ENCODE results near the gene PECR.
"Not testable (repeated sequence)": the region's sequence is repeated elsewhere in the genome, so short reads cannot be mapped to it uniquely, and the experiment has no call there.

The PECR gene

DNA sequence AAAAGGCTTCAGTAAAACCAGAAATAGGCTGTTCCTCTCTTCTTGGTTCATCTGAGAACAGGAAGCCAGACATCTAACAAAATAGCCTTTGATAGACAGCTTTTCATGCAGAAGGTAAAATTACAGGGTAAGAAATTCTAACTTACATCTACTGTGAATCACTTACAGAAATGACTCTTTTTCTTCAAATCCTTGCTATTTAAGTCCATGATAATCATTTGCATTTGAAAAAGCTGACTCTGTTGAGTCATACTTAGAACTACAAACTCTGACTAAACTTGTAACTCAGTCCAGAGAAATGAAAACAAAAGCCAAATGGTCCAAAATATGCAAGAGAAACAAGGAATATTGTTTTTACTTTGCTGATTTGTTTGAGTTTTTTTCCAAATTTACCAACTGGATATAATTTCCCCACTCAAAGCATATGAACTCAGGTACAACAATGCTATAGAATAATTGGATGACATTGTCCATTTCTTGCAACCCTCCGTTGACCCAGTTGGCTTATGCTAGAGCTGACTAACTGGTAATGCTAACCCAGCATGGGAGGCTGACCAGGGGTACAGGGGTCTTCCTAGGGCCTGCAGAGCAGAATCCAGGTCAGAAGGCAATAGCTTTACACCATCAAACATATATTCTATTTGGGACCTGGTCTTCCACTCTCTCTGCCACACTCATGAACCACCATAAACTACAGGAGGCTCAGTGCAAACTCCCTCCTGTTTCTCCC lies 49.5 kb downstream of the PECR start:
- DNase-seq (ENCODE audit: low read depth in 2 of 2, low spot score in 1 of 2), result no peak

DNA sequence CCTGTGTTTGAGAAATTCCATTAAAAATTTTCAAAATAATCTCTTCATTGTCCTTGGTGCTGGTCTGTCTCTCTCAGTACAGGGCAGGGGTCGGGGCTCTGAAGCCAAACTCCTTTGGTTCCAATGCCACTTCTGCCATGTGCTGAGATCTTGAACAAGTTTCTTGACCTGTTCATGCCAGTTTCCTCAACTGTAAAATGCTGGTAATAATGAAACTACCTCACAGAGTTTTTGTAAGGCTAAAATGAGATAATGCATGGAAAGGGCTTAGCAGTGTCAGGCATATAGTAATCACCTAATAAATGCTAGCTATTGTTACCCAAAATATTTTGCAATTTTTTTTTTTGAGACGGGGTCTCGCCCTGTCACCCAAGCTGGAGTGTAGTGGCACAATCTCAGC lies 51.4 kb downstream of the PECR start:
- no peak for DNase-seq (ENCODE audit: low read depth in 2 of 2, low spot score in 1 of 2)

DNA sequence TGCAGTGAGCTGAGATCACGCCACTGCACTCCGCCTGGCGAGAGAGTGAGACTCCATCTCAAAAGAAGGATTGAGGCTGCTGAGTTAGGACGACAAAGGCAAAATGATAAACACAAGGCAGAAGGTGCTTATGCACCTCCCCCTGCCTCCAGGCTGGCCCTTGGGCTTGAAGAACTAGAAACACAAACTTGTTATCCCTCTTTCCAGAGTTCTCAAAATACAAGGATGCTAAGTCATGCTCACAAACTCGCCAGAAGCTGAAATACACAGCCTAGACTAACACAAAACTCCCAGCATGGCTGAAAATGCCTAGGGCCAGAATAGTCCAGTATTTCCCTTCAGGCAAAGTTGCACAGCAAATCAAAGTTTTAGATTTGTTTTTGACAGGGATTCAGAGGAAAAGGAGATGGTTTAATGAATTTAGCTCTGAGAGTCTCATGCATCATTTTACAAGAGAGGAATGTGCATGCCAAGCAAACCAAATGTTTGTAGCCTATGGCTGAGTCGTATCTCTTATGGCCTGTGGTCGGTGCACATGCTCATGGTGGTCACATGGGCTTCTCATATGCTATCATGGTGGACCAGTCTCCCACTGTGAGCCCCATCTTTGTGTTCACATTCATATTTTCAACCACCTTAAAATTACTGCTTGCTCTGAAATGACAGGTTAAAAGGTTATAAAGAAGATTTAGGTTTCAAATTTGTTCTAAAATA lies 52.0 kb downstream of the PECR start:
- DNase-seq (ENCODE audit: low read depth in 2 of 2, low spot score in 1 of 2), result no peak

DNA sequence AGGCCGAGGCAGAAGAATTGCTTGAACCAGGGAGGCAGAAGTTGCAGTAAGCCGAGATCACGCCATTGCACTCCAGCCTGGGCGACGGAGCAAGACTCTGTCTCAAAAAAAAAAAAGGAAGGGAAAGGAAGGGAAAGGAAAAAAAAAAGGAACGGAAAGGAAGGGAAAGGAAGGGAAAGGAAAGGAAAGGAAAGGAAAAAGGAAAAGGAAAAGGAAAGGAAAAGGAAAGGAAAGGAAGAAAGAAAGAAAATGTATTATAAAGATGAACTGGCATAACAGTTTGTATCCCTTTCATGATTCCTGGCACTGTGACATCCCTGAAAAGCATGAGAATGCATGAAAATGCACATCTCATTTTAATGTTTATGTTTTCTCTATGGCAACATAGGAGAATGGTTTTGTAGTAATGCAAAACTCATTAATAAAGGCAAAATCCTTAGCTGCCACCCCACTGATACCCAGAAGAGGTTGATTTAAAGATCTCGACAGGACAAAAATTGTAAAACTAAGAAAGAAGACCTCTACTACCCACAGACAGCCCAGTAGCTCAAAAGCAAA lies 56.8 kb downstream of the PECR start:
- no peak for DNase-seq (ENCODE audit: low read depth in 2 of 2, low spot score in 1 of 2)

DNA sequence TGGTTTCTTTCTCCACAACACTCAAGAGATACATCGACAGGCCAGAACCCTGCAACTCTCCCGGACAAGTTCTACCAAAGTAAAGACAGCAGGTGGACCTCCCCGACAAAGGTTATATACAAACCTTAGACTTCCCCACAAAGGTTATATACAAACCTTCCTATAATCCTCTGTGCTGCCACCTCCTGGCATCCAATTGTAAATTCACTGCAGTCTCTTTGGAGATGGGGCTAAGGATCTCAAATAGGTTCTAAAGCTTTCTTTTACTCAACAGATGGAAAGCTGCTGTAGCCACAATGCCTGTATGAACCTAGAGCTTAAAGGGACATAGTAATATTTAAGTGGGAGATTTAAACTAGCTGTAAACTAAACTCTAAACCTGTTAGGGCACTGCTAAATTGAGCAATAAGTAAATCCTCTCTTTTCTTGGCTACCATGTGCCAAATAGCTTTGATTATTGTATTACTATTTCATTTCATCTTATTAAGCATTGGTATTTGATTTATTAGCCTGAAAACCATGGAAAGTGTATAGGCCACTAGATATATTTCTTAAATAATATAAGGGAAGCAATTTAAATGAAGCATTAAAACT lies 58.5 kb downstream of the PECR start:
- DNase-seq (ENCODE audit: low read depth in 2 of 2, low spot score in 1 of 2), result no peak

DNA sequence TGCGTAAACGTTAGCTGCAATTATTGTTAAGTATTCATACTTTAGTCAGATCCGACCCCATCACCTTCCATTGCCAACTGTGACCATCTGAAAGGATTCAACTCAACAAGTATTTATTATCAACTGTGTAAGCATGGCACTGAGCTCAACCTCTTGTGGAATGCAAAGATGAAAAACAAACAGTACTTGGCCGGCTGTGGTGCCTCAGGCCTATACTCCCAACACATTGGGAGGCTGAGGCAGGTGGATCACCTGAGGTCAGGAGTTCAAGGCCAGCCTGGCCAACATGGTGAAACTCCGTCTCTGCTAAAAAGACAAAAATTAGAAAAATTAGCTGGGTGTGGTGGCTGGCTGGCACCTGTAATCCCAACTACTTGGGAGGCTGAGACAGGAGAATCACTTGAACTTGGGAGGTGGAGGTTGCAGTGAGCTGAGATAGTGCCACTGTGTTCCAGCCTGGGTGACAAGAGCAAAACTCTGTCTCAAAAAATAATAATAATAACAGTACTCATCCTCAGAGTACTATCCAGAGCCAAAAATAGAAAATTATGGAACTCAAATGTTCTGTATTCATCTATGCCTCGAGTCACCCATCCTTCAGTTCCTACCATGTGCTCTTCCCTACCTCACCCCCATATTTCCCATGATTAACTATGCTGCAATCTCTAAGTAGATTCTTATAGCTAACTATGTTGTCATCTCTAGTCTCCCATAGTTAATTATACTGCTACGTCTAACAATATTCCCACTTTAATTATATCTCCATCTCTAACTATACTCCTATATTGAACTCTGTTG lies 59.6 kb downstream of the PECR start:
- no peak for DNase-seq (ENCODE audit: low read depth in 2 of 2, low spot score in 1 of 2)

DNA sequence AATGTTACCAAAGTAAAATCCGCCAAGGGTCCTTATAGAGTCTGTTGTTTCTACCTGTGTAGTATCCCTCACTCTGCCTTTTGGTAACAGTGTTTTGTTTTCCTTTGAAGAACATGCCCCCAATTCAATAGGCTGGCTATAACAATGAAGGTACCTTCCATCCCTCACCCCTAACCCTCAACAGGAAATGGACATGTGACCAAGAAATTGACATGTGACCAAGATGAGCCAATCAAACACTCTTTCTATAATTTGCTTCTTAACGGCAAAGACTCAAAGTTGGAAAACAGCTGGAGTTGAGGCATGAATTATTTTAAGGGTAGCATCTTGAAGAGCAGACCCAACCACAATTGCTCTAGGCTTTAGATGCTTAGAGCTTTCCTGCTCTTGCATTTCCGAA lies 62.9 kb downstream of the PECR start:
- DNase-seq (ENCODE audit: low read depth in 2 of 2, low spot score in 1 of 2), result no peak

DNA sequence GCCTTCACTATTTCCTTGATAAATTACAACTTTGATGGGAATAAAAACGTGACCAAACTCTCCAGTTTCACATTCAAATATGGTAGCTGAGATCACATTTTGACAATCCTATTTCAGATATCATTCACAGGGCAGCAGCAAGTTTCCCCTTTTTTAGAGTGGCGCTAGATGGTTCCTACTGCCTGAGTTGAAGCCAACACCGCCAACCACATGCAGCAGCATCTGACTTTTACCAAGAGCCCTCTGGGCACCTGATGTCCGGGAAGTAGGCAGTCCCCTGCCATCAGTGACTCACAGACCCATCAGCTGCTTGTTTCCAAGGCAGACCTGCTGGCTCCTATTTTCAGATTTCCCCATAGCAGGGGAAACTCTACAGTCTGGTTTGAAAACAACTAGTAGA lies 64.2 kb downstream of the PECR start:
- no peak for DNase-seq (ENCODE audit: low read depth in 2 of 2, low spot score in 1 of 2)

DNA sequence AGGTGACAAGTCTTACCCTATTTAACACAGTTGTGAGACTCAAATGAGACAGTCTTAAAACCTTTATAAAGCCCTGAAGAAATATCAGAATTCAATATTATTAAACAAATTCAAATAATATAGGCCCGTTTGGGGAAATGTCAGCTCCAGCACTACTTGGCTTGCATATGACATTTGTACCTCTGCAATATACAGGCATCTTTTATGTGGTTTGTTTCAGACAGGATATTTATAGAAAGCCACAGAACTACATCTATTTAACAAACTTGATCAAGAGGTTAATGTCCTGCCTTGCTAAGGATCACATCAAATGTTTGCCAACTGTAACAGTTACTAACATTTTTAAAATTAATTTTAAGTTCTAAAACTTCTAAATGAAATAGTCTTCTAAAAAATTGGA lies 65.0 kb downstream of the PECR start:
- no peak for DNase-seq (ENCODE audit: low read depth in 2 of 2, low spot score in 1 of 2)

DNA sequence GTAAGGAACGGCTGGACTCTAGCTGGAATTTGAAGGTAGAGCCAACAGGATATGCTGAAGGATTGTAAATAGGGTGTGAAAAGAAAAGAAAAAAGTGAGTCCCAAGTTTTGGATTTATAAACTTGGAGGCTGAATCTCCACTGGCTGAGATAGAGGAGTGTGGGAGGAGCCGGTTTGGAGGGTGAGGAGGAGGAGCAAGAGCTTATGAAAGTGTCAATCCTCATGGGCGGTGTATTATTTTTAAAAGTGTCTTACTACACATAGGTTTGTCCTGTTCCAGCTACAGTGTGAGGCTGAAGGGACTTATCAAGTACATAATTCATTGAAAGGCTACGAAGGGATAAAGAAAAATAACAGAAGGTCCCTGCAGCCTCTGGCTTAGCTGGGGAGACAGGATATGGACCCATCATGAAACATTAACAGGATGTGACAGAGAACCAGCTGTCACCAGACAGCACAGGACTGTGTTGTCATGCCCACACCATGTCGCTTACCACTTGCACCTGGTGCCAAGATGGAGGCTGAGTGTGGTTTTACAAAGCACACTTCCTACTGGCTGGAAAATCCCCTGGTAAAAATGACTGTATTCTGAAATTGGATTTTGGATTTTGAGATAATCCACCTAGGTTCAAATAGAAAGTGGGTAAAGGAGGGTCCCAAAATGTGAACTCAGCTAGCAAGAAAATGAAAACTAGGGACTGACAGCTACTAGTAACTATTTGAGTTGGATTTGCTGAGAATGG lies 65.7 kb downstream of the PECR start:
- no peak for DNase-seq (ENCODE audit: low read depth in 2 of 2, low spot score in 1 of 2)

DNA sequence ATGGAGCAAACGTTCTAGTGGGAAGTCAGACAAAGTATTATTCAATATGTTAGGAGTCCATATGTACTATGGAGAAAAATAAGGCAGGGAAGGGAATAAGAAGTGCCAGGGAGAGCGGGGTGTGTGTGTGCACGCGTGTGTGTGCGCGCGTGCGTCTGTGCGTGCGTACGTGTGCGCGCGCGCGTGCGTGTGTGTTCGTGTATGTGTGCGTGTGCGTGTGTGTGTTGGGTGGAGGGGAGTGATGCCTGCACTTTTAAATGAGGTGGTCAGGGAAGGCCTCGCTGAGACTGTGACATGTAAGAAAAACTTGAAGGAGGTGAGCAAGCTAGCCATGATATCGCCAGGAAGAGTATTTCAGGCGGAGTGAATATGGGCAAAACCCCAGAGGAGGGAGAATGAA lies 66.6 kb downstream of the PECR start:
- no peak for DNase-seq (ENCODE audit: low read depth in 2 of 2, low spot score in 1 of 2)

DNA sequence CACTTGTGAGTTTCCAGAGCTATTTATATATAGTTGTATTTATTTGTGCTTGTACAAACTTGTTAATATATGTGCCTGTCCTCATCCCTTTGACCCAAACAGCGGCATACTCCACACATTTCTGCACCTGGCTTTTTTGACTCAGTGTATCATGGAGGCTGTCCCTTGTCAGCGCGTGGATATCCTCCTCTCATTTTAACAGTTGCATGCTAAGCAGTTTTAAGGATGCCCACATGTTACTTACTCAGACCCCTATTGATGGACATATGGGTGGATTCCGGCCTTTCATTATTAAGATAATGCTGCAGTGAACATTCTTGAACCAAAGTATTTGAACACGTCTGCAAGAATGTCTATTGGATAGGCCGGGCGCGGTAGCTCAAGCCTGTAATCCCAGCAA lies 67.6 kb downstream of the PECR start:
- DNase-seq (ENCODE audit: low read depth in 2 of 2, low spot score in 1 of 2), result no peak

DNA sequence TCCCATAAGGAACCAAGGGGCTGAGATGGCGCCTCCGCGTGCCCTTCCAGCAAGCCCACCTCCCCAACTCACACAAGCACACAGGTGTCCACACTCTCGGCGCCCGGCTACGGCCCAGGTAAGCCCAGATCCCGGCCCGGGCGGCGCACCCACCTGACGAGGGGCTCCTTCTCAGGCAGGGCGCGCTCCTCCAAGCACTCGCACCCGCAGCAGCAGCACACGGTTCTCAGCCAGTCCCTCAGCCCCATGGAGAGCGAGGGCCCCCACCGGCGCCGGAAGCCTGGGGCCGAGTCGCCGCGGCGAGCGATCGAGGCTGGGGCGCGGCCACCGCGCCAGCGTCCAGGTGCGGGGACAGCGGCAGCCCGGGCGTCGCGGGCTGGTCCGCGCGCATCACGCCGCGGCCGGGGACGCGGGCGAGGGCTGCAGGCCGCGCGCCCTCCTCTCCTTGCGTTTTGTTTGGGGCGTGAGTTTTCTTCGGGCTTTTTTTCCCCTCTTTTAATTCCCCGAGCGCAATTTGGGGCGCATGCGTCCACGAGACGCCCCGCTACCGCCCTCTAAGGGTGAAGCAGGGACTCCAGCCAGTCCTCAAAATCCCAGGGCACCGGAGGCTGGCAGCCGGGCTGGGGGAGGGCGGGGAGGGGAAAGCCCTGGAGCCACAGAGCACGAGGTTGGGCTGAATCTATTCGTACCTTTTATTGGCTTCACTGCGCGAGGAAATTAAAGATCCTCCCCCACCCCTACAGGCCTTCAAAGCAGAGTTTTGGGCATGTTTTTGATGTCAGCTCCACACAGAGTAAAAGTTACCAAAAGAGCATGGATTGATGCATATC lies 68.3 kb downstream of the PECR start, which contains the start of gene MREG:
Gene MREG, minus strand, starts transcription at position 472 of the 830 bp plus-strand sequence. Its CDS starts 224 bp downstream, at position 248.
- DNase-seq (ENCODE audit: low read depth in 2 of 2, low spot score in 1 of 2), result peak; percentile 61 to 66

DNA sequence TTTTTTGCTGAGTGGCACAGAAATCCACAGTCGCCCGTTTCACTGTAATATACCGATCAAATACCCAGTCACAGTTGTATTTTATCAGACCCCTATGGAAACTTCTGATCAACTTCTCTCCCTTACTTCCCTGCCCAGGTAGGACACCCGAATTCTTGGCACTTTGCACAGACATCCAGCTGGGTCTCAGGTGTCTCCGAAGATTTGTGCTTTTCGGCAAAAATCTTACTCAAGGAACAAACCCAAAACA lies 68.9 kb downstream of the PECR start:
- no peak for DNase-seq (ENCODE audit: low read depth in 2 of 2, low spot score in 1 of 2)

DNA sequence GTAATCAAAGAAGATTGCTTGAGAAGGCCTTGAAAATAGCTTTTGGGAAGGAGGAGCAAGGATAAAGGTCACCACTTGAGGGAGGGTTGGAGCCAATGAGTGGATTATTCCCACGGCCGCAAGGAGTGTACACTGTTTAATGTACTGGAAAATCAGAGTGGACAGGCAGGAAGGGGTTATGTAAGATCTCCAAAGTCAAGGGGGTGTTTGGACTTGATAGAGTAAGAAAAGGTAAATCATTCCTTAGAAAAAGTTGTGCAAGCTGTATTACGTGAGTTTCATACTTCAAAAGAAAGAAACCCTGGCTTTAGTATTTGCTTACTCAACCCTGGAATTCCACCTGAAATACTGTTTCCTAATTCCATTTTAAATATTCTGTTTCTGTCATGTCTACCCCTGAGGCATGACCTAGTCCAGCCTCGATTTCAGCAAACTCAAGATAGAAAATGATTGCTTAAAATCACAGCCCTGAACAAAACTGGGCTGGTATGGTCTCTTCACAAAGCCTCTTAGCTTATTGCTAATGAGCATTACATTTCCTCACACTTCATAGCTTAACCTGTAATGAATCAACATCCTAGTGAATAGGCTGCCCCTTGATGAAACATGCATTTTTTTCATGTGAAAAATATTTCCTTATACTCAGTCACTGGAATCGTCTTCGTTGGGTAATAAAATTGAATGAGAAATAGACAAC lies 69.3 kb downstream of the PECR start:
- DNase-seq (ENCODE audit: low read depth in 2 of 2, low spot score in 1 of 2), result no peak

DNA sequence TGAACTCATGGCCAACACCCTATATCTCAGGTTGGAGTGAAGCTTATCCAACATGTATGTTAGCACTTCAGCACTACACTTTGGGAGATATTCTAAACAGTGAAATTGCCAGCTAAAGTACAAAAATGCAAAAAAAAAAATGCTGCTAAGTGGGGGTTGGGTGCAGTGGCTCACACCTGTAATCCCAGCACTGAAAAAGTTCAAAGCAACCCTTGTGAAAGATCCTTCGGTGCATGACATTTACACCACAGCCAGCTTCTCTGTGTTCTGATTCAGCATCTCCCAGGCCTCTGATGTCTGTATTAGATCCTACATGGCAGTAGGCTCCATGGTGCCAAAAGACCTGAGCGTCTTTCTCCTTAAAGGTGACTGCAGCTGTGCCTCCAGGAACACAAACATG lies 72.4 kb downstream of the PECR start:
- DNase-seq (ENCODE audit: low read depth in 2 of 2, low spot score in 1 of 2), result not testable (repeated sequence)

DNA sequence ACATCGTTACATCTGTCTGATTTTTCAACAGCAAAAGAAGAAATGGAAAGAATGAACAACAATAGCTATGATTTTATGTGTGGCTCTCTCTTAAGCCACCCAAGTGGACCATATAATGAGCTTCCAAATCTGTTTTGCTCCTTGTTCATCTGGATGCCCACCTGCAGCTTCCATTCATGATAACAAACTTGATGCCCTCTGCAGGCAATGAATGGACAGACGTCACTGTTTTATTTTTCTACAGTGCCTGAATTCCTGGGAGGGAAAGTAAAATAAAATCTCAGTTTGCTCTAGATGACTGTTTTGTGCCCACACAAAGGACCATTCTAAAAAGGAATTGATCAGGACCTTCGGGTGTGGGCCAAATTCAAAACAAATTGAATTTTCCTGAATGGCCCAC lies 73.2 kb downstream of the PECR start:
- DNase-seq (ENCODE audit: low read depth in 2 of 2, low spot score in 1 of 2), result no peak

DNA sequence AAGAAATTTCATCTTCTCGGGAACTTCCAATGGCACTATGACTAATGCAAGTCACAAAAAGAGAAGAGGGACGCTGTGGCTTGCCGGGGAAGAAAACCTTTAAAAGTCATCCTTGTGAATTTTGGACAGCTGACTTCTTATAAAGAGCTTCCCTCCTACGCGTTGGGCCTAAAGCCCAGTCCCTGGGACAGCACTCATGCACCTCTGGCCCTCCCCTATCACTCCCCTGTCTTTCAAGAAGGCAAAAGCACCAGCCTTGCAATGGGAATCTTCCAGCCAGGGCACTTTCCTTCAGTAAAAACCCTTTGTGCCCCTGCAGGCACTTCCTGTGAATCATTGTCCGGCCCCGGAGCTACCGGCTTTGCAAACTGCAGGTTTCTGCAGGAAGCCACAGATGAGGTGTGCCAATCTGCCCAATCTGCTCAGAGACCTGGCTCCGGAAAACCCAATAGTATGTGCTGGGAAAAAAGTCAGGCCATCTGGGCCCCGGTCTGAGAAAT lies 75.4 kb downstream of the PECR start:
- DNase-seq (ENCODE audit: low read depth in 2 of 2, low spot score in 1 of 2), result no peak

DNA sequence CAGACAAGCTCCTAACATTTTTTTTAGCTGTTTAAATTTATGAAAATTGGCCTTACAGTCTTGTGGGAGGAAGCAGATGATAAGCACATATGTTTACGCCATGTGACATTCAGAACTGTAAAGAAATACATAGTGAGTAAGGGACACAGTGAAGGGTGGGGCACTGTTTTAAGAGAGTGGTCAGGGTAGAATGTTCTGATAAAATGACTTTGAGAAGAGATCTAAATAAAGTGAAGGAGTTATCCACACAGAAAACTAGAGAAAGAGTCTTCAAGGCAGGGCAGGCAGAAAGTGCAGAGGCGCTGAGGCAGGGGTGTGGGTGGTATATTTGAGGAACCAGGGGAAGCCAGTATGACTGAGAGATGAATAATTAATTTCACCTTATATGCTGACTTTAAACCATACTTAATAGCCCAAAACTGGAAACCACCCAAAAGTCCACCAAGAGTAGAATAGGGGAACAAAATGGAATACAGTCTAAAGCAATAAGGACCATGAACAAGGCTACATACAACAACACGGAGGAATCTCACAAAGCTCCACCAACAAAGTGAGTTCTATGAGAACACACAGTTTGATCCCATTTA lies 76.8 kb downstream of the PECR start:
- no peak for DNase-seq (ENCODE audit: low read depth in 2 of 2, low spot score in 1 of 2)
